Breast epithelium (tissue), 4 donors: ENCODE data around the gene DNAH7. TPM values are rescaled to one million over a fixed set of nuclear protein-coding genes. Genes with fewer than 3 reads are reported as not detected.

Experiments
- DNase-seq, 2 donors: peaks; one replicate each; pipeline ENCODE4 v3.0.0-alpha.2; 2019; ENCODE audit warnings: low spot score in 2 of 2
- H3K27ac ChIP-seq, 2 donors: fragments of 200-600 bp; sonication (generic) in 1 of 2; one replicate each; pipeline ENCODE4 v1.5.1; 2016 to 2019; ENCODE audit warnings: mild to moderate bottlenecking in 1 of 2
- H3K27me3 ChIP-seq, 2 donors: fragments of 200-600 bp; sonication (generic) in 1 of 2; one replicate each; pipeline versions ENCODE4 v1.5.1 to v1.6.0; 2017 to 2019; ENCODE audit warnings: control low read depth in 1 of 2, mild to moderate bottlenecking in 1 of 2
- H3K36me3 ChIP-seq: fragments of 200-600 bp; one replicate; pipeline ENCODE4 v1.5.1; 2019
- H3K4me1 ChIP-seq, 2 donors: fragments of 200-600 bp; sonication (generic); one replicate each; pipeline ENCODE4 v1.5.1; 2016 to 2019; ENCODE audit warnings: control low read depth in 1 of 2
- H3K4me3 ChIP-seq, 3 donors: fragments of 200-600 bp; sonication (generic); 1 replicate in 2 of 3; 2 replicates in 1 of 3; pipeline ENCODE4 v1.5.1; 2016 to 2019; ENCODE audit warnings: mild to moderate bottlenecking in 3 of 3, moderate library complexity in 2 of 3
- H3K9me3 ChIP-seq, 2 donors: fragments of 200-600 bp; sonication (generic) in 1 of 2; one replicate each; pipeline ENCODE4 v1.5.1; 2016 to 2019; ENCODE audit warnings: control low read depth in 1 of 2
- CTCF ChIP-seq, 3 donors: fragments of 450-650 bp; IDR thresholded peaks; one replicate each; pipeline ENCODE4 v1.5.1; 2016 to 2017; ENCODE audit warnings: antibody characterized with exemption in 3 of 3, mild to moderate bottlenecking in 3 of 3, moderate library complexity in 3 of 3
- POLR2A ChIP-seq: fragments of 450-650 bp; IDR thresholded peaks from one replicate; pipeline ENCODE4 v1.6.1; 2016; ENCODE audit warnings: antibody characterized with exemption, mild to moderate bottlenecking, moderate library complexity
- POLR2AphosphoS5 ChIP-seq, 3 donors: sonication (generic); formaldehyde crosslinking; IDR thresholded peaks; one replicate each; pipeline ENCODE4 v1.6.1; 2017; ENCODE audit warnings: antibody characterized with exemption in 3 of 3
- intact Hi-C: fragments of 100-400 bp; cut with DNase I; formaldehyde crosslinking; loops from one replicate; pipeline ENCODE4 v1.15.1; 2023; ENCODE audit warnings: low total_unique reads
- total RNA-seq, 3 donors: library from RNA; depleted of rRNA; stranded (reverse); fragments of >200 nt; gene quantifications; one replicate each; pipeline ENCODE4 v1.1.0, GENCODE V29; 2016

DNAH7 gene
- 10 to 100 TPM in 1 of 3 donors, 1 to 10 TPM in 2; 1.3 to 10.5 (median 7.2) TPM for total RNA-seq

- no peaks in the 10 kb centered on the region for H3K27me3 ChIP-seq
- no peaks in the 10 kb centered on the region for H3K36me3 ChIP-seq
- no peaks in the 10 kb centered on the region for H3K9me3 ChIP-seq
- peak within 1 kb of the TSS; percentile 73 to 91 (median 79) for H3K4me3 ChIP-seq
- peak within 1 kb of the TSS; percentile 83 to 91 for H3K27ac ChIP-seq
- TF ChIP-seq CTCF (IDR thresholded peaks at IDR 0.05), result peak in 2 of 3 donors; percentile 36 to 65
- TF ChIP-seq POLR2A, result no peak
- TF ChIP-seq POLR2AphosphoS5 (IDR thresholded peaks at IDR 0.05), result peak; percentile 10 to 60 (median 30)
- DNase-seq, result peak; percentile 79 to 90
- intact Hi-C loops, result no loop called here
- H3K4me1 ChIP-seq, result no peaks in the 10 kb centered on the region
Measured at GRCh38 chr2:196068271-196069209, at the start of gene DNAH7. DNAH7 (minus strand) TSS chr2:196068837; CDS start chr2:196068711, 126 bp downstream.

GRCh38 chr2:196117214-196117705, 48.6 kb upstream of the DNAH7 start:
- TF ChIP-seq CTCF (IDR thresholded peaks at IDR 0.05), result no peak
- no peak for TF ChIP-seq POLR2A
- TF ChIP-seq POLR2AphosphoS5 (IDR thresholded peaks at IDR 0.05), result no peak
- no peaks in the 10 kb centered on the region for H3K27me3 ChIP-seq
- H3K4me1 ChIP-seq, result peaks cover 0 to 5% of the 10 kb centered on the region in 2 donors
- intact Hi-C loops, result no loop called here
- H3K4me3 ChIP-seq, result no peak overlapping the region
- no peaks in the 10 kb centered on the region for H3K36me3 ChIP-seq
- DNase-seq, result no peak
- H3K9me3 ChIP-seq, result no peaks in the 10 kb centered on the region
- H3K27ac ChIP-seq, result no peak overlapping the region

- peak overlapping the region; percentile 69 to 70 for H3K27ac ChIP-seq
- H3K27me3 ChIP-seq, result no peaks in the 10 kb centered on the region
- H3K4me1 ChIP-seq, result peaks cover 0 to 5% of the 10 kb centered on the region in 2 donors
- TF ChIP-seq POLR2AphosphoS5 (IDR thresholded peaks at IDR 0.05) (peak in 1 of 3 donors; percentile 51), CTCF (IDR thresholded peaks at IDR 0.05) (no peak)
- H3K36me3 ChIP-seq, result no peaks in the 10 kb centered on the region
- intact Hi-C loops, result no loop called here
- H3K4me3 ChIP-seq, result peak overlapping the region in 1 of 3 donors; percentile 4
- H3K9me3 ChIP-seq, result no peaks in the 10 kb centered on the region
- no peak for DNase-seq
Measured at GRCh38 chr2:196113061-196113974, 44.7 kb upstream of the DNAH7 start.

- TF ChIP-seq CTCF (IDR thresholded peaks at IDR 0.05), result no peak
- TF ChIP-seq POLR2AphosphoS5 (IDR thresholded peaks at IDR 0.05), result no peak
- no peak for TF ChIP-seq POLR2A
- Histone ChIP-seq H3K9me3 (no peaks in the 10 kb centered on the region), H3K4me1 (peaks cover 0 to 5% of the 10 kb centered on the region in 2 donors), H3K27ac (peak overlapping the region; percentile 69 to 70), H3K4me3 (no peak overlapping the region), H3K27me3 (no peaks in the 10 kb centered on the region), H3K36me3 (no peaks in the 10 kb centered on the region)
- intact Hi-C loops, result no loop called here
- DNase-seq, result no peak
Measured at GRCh38 chr2:196112418-196113034, 43.9 kb upstream of the DNAH7 start.
